Mesendoderm (in vitro differentiated cells): ENCODE data around the gene CKAP2L.

ENCODE experiments used
- DNase-seq: peaks from one replicate; pipeline ENCODE4 v3.0.0; 2013
- H2AK5ac ChIP-seq: 2 replicates; pipeline ENCODE4 v1.6.1; 2013; ENCODE audit warnings: low read length, inconsistent platforms
- H2BK120ac ChIP-seq: 2 replicates; pipeline ENCODE4 v1.6.1; 2013; ENCODE audit warnings: low read depth, mild to moderate bottlenecking, low read length, moderate library complexity, mixed read lengths
- H2BK15ac ChIP-seq: replicated peaks from 2 replicates; pipeline ENCODE4 v1.6.1; 2013; ENCODE audit warnings: low read depth, mild to moderate bottlenecking, moderate library complexity
- H2BK5ac ChIP-seq: 2 replicates; pipeline ENCODE4 v1.6.1; 2013; ENCODE audit warnings: low read length, inconsistent platforms
- H3K18ac ChIP-seq: 2 replicates; pipeline ENCODE4 v1.6.1; 2013; ENCODE audit warnings: mild to moderate bottlenecking, low read length, mixed read lengths
- H3K23ac ChIP-seq: one replicate; pipeline ENCODE4 v1.6.1; 2013; ENCODE audit warnings: low read length
- H3K27ac ChIP-seq: 2 replicates; pipeline ENCODE4 v1.5.1; 2013; ENCODE audit warnings: low read depth, mild to moderate bottlenecking, inconsistent platforms, low read length, moderate library complexity
- H3K27me3 ChIP-seq: 2 replicates; pipeline ENCODE4 v1.6.1; 2013; ENCODE audit warnings: low read length, control low read depth, mild to moderate bottlenecking, inconsistent platforms; ENCODE audit not compliant: insufficient read depth, poor library complexity
- H3K36me3 ChIP-seq: 2 replicates; pipeline ENCODE4 v1.6.1; 2013; ENCODE audit warnings: low read length, inconsistent platforms; ENCODE audit not compliant: control insufficient read depth, insufficient read depth
- H3K4ac ChIP-seq: one replicate; pipeline ENCODE4 v1.6.1; 2013; ENCODE audit warnings: low read depth, mild to moderate bottlenecking, low read length, moderate library complexity
- H3K4me1 ChIP-seq: 2 replicates; pipeline ENCODE4 v1.6.1; 2013; ENCODE audit warnings: low read depth, low read length, inconsistent platforms; ENCODE audit not compliant: control insufficient read depth
- H3K4me2 ChIP-seq: 2 replicates; pipeline ENCODE4 v1.6.1; 2013; ENCODE audit warnings: low read length
- H3K4me3 ChIP-seq: 2 replicates; pipeline ENCODE4 v1.5.1; 2013; ENCODE audit warnings: mild to moderate bottlenecking, low read length
- H3K56ac ChIP-seq: one replicate; pipeline ENCODE4 v1.6.1; 2013; ENCODE audit warnings: low read length
- H3K79me1 ChIP-seq: 2 replicates; pipeline ENCODE4 v1.6.1; 2013; ENCODE audit warnings: low read length, inconsistent platforms
- H3K79me2 ChIP-seq: 2 replicates; pipeline ENCODE4 v1.6.1; 2013; ENCODE audit warnings: mild to moderate bottlenecking, low read length; ENCODE audit not compliant: control insufficient read depth, insufficient read depth
- H3K9ac ChIP-seq: 2 replicates; pipeline ENCODE4 v1.6.1; 2013; ENCODE audit warnings: low read length, inconsistent platforms
- H4K5ac ChIP-seq: one replicate; pipeline ENCODE4 v1.6.1; 2013; ENCODE audit warnings: low read length
- H4K8ac ChIP-seq: one replicate; pipeline ENCODE4 v1.6.1; 2013; ENCODE audit warnings: low read depth, mild to moderate bottlenecking, control low read depth, low read length, moderate library complexity
- WGBS: extraction: QIAGEN DNeasy Blood & Tissue Kit; methylation state at CpG from one replicate; pipeline ENCODE4 v1.1.7; 2013; ENCODE audit warnings: low lambda C conversion rate, missing lambda C conversion rate; ENCODE audit not compliant: insufficient coverage; ENCODE audit errors: extremely low coverage; 5-methylcytosine and 5-hydroxymethylcytosine counted together

The CKAP2L gene

GRCh38 chr2:112749755-112750559 is 14.5 kb downstream of the CKAP2L start:
- WGBS, result no CpG with 5 or more reads among the region's 9 CpGs
- H3K36me3 ChIP-seq, result peaks cover 2% of the 10 kb centered on the region
- DNase-seq, result peak; percentile 84

GRCh38 chr2:112740527-112740926 is 23.9 kb downstream of the CKAP2L start:
- Histone ChIP-seq H3K27ac (no peak overlapping the region), H3K4me3 (no peak overlapping the region), H3K56ac (no peak overlapping the region), H2AK5ac (no peak overlapping the region), H2BK120ac (no peak overlapping the region), H3K18ac (no peak overlapping the region), H2BK5ac (no peak overlapping the region), H3K4me2 (no peak overlapping the region), H3K4me1 (no peaks in the 10 kb centered on the region), H3K27me3 (no peaks in the 10 kb centered on the region), H3K4ac (no peak overlapping the region), H3K79me1 (no peaks in the 10 kb centered on the region), H3K23ac (no peak overlapping the region), H3K79me2 (no peaks in the 10 kb centered on the region), H3K36me3 (peaks cover 4% of the 10 kb centered on the region), H4K8ac (no peak overlapping the region), H3K9ac (no peak overlapping the region), H4K5ac (no peak overlapping the region), H2BK15ac (no peak overlapping the region)
- no peak for DNase-seq
- no CpG with 5 or more reads among the region's 7 CpGs for WGBS

More at GRCh38 chr2:112749755-112750559, 14.5 kb downstream of the CKAP2L start:
- Histone ChIP-seq H2AK5ac (no peak overlapping the region), H3K4me2 (no peak overlapping the region), H3K4ac (no peak overlapping the region), H3K27ac (no peak overlapping the region), H3K4me1 (no peaks in the 10 kb centered on the region), H3K9ac (no peak overlapping the region), H2BK15ac (no peak overlapping the region), H3K79me1 (peaks cover 2% of the 10 kb centered on the region), H3K23ac (no peak overlapping the region), H3K56ac (no peak overlapping the region), H3K27me3 (no peaks in the 10 kb centered on the region), H2BK5ac (no peak overlapping the region), H4K8ac (no peak overlapping the region), H3K79me2 (no peaks in the 10 kb centered on the region), H3K18ac (no peak overlapping the region), H3K4me3 (no peak overlapping the region), H2BK120ac (no peak overlapping the region), H4K5ac (no peak overlapping the region)

DNA sequence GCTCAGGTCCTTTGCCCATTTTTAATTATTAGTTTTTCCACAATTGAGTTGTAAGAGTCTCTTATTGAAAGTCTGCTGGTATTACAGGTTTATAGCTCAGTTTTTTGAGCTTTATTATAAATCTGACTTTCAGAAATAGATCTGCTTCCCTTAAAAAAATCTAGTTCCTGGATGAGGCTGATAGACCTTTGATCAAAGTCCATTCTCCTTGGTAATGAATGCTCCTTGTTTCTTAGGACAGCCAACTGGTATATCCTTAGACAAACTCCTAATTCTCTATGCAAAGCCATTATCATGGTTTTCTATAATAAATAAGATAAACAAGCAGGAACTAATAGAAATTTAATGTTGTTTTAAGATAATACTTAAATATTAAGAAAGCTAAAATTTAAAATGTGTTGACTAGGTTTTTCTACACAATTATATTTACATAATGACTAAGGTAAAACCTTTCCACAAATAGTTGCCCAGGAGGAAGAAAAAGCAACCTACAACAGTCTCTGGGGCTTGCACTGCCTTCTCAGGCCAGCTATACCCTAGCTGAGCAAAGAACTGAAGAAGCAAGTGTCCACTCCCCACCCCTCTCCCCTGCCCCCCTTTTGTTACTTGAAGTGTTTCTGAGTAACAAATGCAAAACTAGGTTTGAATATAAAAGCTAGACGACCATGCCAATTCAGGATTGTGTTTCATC is 26.7 kb downstream of the CKAP2L start:
- H4K8ac ChIP-seq, result no peak overlapping the region
- no peaks in the 10 kb centered on the region for H3K27me3 ChIP-seq
- H3K4me2 ChIP-seq, result no peak overlapping the region
- no peak overlapping the region for H3K4me3 ChIP-seq
- no peak overlapping the region for H4K5ac ChIP-seq
- no peak overlapping the region for H2BK15ac ChIP-seq
- no peaks in the 10 kb centered on the region for H3K79me2 ChIP-seq
- H2BK5ac ChIP-seq, result no peak overlapping the region
- H2BK120ac ChIP-seq, result no peak overlapping the region
- no peak for DNase-seq
- H3K4ac ChIP-seq, result no peak overlapping the region
- H3K36me3 ChIP-seq, result peaks cover 4% of the 10 kb centered on the region
- no peak overlapping the region for H3K18ac ChIP-seq
- H2AK5ac ChIP-seq, result no peak overlapping the region
- H3K56ac ChIP-seq, result no peak overlapping the region
- no peak overlapping the region for H3K23ac ChIP-seq
- no peaks in the 10 kb centered on the region for H3K4me1 ChIP-seq
- no CpG with 5 or more reads among the region's 1 CpG for WGBS
- H3K9ac ChIP-seq, result no peak overlapping the region
- no peaks in the 10 kb centered on the region for H3K79me1 ChIP-seq
- no peak overlapping the region for H3K27ac ChIP-seq

DNA sequence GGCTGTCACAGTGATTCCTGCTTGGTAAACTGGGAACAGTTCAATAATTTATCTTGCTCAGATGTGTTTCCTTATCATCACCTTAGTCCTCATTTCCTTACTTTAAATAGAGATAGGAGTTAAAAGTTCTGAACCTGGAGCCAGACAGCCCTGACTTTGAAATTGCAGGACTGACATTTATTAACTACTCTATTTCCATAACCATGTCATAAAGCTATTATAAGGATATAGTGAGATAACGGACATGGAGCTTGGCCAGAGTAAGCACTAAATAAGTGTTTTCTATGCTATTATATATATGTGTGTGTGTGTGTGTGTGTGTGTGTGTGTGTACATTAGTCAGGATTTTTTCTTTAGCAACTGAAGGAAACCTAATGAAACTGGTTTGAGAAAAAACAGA is 30.5 kb downstream of the CKAP2L start:
- Histone ChIP-seq H2BK15ac (no peak overlapping the region), H2BK120ac (no peak overlapping the region), H4K5ac (no peak overlapping the region), H3K23ac (no peak overlapping the region), H3K56ac (no peak overlapping the region), H2AK5ac (no peak overlapping the region), H3K18ac (no peak overlapping the region), H3K4me3 (no peak overlapping the region), H3K27me3 (no peaks in the 10 kb centered on the region), H3K9ac (no peak overlapping the region), H4K8ac (no peak overlapping the region), H3K4me2 (no peak overlapping the region), H3K79me2 (no peaks in the 10 kb centered on the region), H3K27ac (no peak overlapping the region), H2BK5ac (no peak overlapping the region), H3K36me3 (peaks cover 4% of the 10 kb centered on the region), H3K79me1 (no peaks in the 10 kb centered on the region), H3K4ac (no peak overlapping the region), H3K4me1 (no peaks in the 10 kb centered on the region)
- no peak for DNase-seq
- WGBS, result no CpG with 5 or more reads among the region's 1 CpG

- Histone ChIP-seq H3K36me3 (peaks cover 2% of the 10 kb centered on the region), H2BK5ac (no peak overlapping the region), H3K79me2 (no peaks in the 10 kb centered on the region), H3K9ac (no peak overlapping the region), H4K5ac (no peak overlapping the region), H4K8ac (no peak overlapping the region), H3K4me2 (no peak overlapping the region), H3K23ac (no peak overlapping the region), H3K4me3 (no peak overlapping the region), H3K27me3 (no peaks in the 10 kb centered on the region), H3K27ac (no peak overlapping the region), H2BK15ac (no peak overlapping the region), H2AK5ac (no peak overlapping the region), H3K4me1 (no peaks in the 10 kb centered on the region), H3K79me1 (no peaks in the 10 kb centered on the region), H3K56ac (no peak overlapping the region), H2BK120ac (no peak overlapping the region), H3K18ac (no peak overlapping the region), H3K4ac (no peak overlapping the region)
- no CpG with 5 or more reads among the region's 4 CpGs for WGBS
- no peak for DNase-seq
Measured at GRCh38 chr2:112733456-112733855, 31.0 kb downstream of the CKAP2L start.
